Transverse colon (tissue), 4 donors: ENCODE data around the gene GRID2IP.

Experiments
- EP300 ChIP-seq: sonication (generic); formaldehyde crosslinking; IDR thresholded peaks from one replicate; pipeline ENCODE4 v1.6.1; 2017; ENCODE audit warnings: antibody characterized with exemption, low read depth
- POLR2A ChIP-seq: fragments of 450-650 bp; IDR thresholded peaks from one replicate; pipeline ENCODE4 v1.6.1; 2016; ENCODE audit warnings: antibody characterized with exemption, mild to moderate bottlenecking, moderate library complexity
- POLR2AphosphoS5 ChIP-seq, 3 donors: sonication (generic); formaldehyde crosslinking; IDR thresholded peaks; one replicate each; pipeline ENCODE4 v1.6.1; 2016; ENCODE audit warnings: antibody characterized with exemption in 3 of 3
- TF ChIP-seq, protein P1 (sequence below), 5 experiments: fragments of 200-600 bp in 3 of 5; fragments of 450-650 bp in 2 of 5; sonication (generic) in 3 of 5; IDR thresholded peaks; 1 replicate in 2 of 5; 2 replicates in 3 of 5; pipeline ENCODE4 v1.5.1; 2016 to 2017; ENCODE audit warnings: antibody characterized with exemption in 5 of 5, inconsistent platforms in 3 of 5, mild to moderate bottlenecking in 2 of 5, moderate library complexity in 1 of 5

DNA sequence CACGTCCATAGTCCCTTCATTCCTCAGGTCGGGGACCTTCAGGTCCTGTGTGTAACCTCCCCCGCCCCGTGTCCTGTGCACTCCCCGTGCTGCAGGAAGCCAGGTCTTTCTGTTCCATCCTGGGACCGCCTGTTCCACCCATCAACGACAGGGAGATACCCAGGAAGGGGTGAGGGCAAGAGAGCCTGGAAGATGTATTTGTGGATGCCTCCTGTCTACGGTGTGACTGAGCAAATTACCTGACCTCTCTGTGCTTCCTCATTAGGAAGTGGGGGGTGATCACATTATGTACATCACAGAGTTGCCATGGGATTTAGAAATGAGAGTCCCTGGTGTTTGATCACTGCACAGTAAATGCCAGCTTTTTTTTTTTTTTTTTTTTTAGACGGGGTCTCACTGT is 46.3 kb downstream of the GRID2IP start:
- TF ChIP-seq, protein P1, sequence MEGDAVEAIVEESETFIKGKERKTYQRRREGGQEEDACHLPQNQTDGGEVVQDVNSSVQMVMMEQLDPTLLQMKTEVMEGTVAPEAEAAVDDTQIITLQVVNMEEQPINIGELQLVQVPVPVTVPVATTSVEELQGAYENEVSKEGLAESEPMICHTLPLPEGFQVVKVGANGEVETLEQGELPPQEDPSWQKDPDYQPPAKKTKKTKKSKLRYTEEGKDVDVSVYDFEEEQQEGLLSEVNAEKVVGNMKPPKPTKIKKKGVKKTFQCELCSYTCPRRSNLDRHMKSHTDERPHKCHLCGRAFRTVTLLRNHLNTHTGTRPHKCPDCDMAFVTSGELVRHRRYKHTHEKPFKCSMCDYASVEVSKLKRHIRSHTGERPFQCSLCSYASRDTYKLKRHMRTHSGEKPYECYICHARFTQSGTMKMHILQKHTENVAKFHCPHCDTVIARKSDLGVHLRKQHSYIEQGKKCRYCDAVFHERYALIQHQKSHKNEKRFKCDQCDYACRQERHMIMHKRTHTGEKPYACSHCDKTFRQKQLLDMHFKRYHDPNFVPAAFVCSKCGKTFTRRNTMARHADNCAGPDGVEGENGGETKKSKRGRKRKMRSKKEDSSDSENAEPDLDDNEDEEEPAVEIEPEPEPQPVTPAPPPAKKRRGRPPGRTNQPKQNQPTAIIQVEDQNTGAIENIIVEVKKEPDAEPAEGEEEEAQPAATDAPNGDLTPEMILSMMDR (IDR thresholded peaks at IDR 0.05), result no peak
- no peak for TF ChIP-seq POLR2A
- TF ChIP-seq POLR2AphosphoS5 (IDR thresholded peaks at IDR 0.05), result no peak
- TF ChIP-seq EP300, result no peak
